CD14-positive monocyte (primary cell): ENCODE results near the gene MAML3. TPM values are rescaled to one million over a fixed set of nuclear protein-coding genes. Genes with fewer than 3 reads are reported as not detected.

Experiments
- DNase-seq, 3 donors: peaks; one replicate each; pipeline ENCODE4 v3.0.0-alpha.2; 2011 to 2022
- H2AFZ ChIP-seq: 2 replicates; pipeline ENCODE4 v1.6.0; 2012; ENCODE audit warnings: mild to moderate bottlenecking, low read depth, low read length, inconsistent platforms; ENCODE audit not compliant: insufficient read depth, poor library complexity, severe bottlenecking
- H3K27ac ChIP-seq, 2 donors: 1 replicate in 1 of 2; 2 replicates in 1 of 2; pipeline ENCODE4 v1.5.1; 2012 to 2013; ENCODE audit warnings: low read length in 2 of 2, control low read depth in 1 of 2, inconsistent platforms in 1 of 2, low read depth in 1 of 2, mild to moderate bottlenecking in 1 of 2
- H3K27me3 ChIP-seq, 2 donors: one replicate each; pipeline versions ENCODE4 v1.6.0 to v1.6.1; 2011 to 2013; ENCODE audit warnings: low read length in 2 of 2; ENCODE audit not compliant: control insufficient read depth in 2 of 2, insufficient read depth in 2 of 2
- H3K36me3 ChIP-seq, 2 donors: replicated peaks in 1 of 2; 1 replicate in 1 of 2; 2 replicates in 1 of 2; pipeline versions ENCODE4 v1.5.1 to v1.6.1; 2012 to 2013; ENCODE audit warnings: low read length in 2 of 2, control low read depth in 1 of 2, inconsistent platforms in 1 of 2, mild to moderate bottlenecking in 1 of 2; ENCODE audit not compliant: insufficient read depth in 2 of 2, control insufficient read depth in 1 of 2
- H3K4me1 ChIP-seq, 2 donors: 1 replicate in 1 of 2; 2 replicates in 1 of 2; pipeline versions ENCODE4 v1.5.1 to v1.6.1; 2012 to 2013; ENCODE audit warnings: low read length in 2 of 2, control low read depth in 1 of 2, inconsistent platforms in 1 of 2, mild to moderate bottlenecking in 1 of 2, moderate library complexity in 1 of 2; ENCODE audit not compliant: insufficient read depth in 2 of 2, control insufficient read depth in 1 of 2
- H3K4me2 ChIP-seq: replicated peaks from 2 replicates; pipeline ENCODE3; 2012; ENCODE audit warnings: low read length, moderate library complexity, mild to moderate bottlenecking; ENCODE audit not compliant: poor library complexity, severe bottlenecking; ENCODE audit errors: extremely low read depth
- H3K4me3 ChIP-seq, 3 experiments: fragments of 200-600 bp in 1 of 3; sonication (generic) in 1 of 3; replicated peaks in 1 of 3; 1 replicate in 2 of 3; 2 replicates in 1 of 3; pipeline ENCODE4 v1.5.1; 2011 to 2013; ENCODE audit warnings: low read length in 3 of 3, mild to moderate bottlenecking in 3 of 3, control low read depth in 2 of 3, low read depth in 2 of 3, inconsistent platforms in 1 of 3, moderate library complexity in 1 of 3
- H3K79me2 ChIP-seq: 2 replicates; pipeline ENCODE4 v1.6.0; 2012; ENCODE audit warnings: mild to moderate bottlenecking, control low read depth, inconsistent platforms, low read length, moderate library complexity; ENCODE audit not compliant: insufficient read depth
- H3K9ac ChIP-seq: 2 replicates; pipeline ENCODE4 v1.6.0; 2017; ENCODE audit warnings: low read length, mild to moderate bottlenecking; ENCODE audit not compliant: insufficient read depth, poor library complexity, severe bottlenecking
- H3K9me3 ChIP-seq, 2 donors: replicated peaks in 1 of 2; 1 replicate in 1 of 2; 2 replicates in 1 of 2; pipeline versions ENCODE4 v1.5.1 to v1.6.1; 2012 to 2013; ENCODE audit warnings: low read length in 2 of 2, control low read depth in 1 of 2; ENCODE audit not compliant: control insufficient read depth in 1 of 2, insufficient read depth in 1 of 2
- H4K20me1 ChIP-seq: 2 replicates; pipeline ENCODE4 v1.6.0; 2012; ENCODE audit warnings: mild to moderate bottlenecking, low read length, control low read depth, moderate library complexity; ENCODE audit not compliant: insufficient read depth
- H3K27ac Mint-ChIP-seq, 7 donors: one replicate each; pipeline ENCODE4 v1.8.0; 2020; ENCODE audit warnings: mild to moderate bottlenecking in 7 of 7, mixed read lengths in 7 of 7, moderate library complexity in 6 of 7, inconsistent platforms in 2 of 7
- H3K27me3 Mint-ChIP-seq, 3 donors: one replicate each; pipeline ENCODE4 v1.8.0; 2021 to 2022; ENCODE audit warnings: low read depth in 3 of 3, mild to moderate bottlenecking in 3 of 3, mixed read lengths in 3 of 3, moderate library complexity in 3 of 3, inconsistent platforms in 1 of 3
- H3K36me3 Mint-ChIP-seq, 2 donors: one replicate each; pipeline ENCODE4 v1.8.0; 2020; ENCODE audit warnings: mixed read lengths in 2 of 2, inconsistent platforms in 1 of 2, mild to moderate bottlenecking in 1 of 2
- H3K4me1 Mint-ChIP-seq: one replicate; pipeline ENCODE4 v1.8.0; 2020; ENCODE audit warnings: mild to moderate bottlenecking, mixed read lengths
- H3K4me3 Mint-ChIP-seq, 2 donors: one replicate each; pipeline ENCODE4 v1.8.0; 2020; ENCODE audit warnings: mild to moderate bottlenecking in 2 of 2, mixed read lengths in 2 of 2, moderate library complexity in 1 of 2
- H3K9me3 Mint-ChIP-seq, 7 donors: one replicate each; pipeline ENCODE4 v1.8.0; 2020 to 2022; ENCODE audit warnings: mixed read lengths in 7 of 7, mild to moderate bottlenecking in 6 of 7, moderate library complexity in 6 of 7, inconsistent platforms in 2 of 7
- CTCF ChIP-seq: fragments of 200-600 bp; IDR thresholded peaks from one replicate; pipeline ENCODE4 v1.8.0; 2022; ENCODE audit warnings: antibody characterized with exemption, mild to moderate bottlenecking
- WGBS: methylation state at CpG from one replicate; pipeline ENCODE4 v1.1.5; 2013; ENCODE audit warnings: missing lambda C conversion rate; ENCODE audit not compliant: insufficient coverage; 5-methylcytosine and 5-hydroxymethylcytosine counted together
- intact Hi-C, 2 donors: fragments of 100-400 bp; cut with micrococcal nuclease; formaldehyde crosslinking; loops; one replicate each; pipeline versions ENCODE4 v1.15.0 to v1.15.1; 2023
- polyA plus RNA-seq, 3 donors: library from polyadenylated mRNA; depleted of rRNA in 1 of 3; unstranded in 2 of 3; stranded (reverse) in 1 of 3; fragments of 300-500 nt in 2 of 3; fragments of >200 nt in 1 of 3; fragmentation: Illumina TruSeq in 2 of 3; gene quantifications; 1 replicate in 2 of 3; 2 replicates in 1 of 3; pipeline ENCODE4 v1.2.3, GENCODE V29; 2012 to 2021

Gene MAML3
- polyA plus RNA-seq, 3 donors = 1.5 to 6.5 (median 2.3) TPM

- Histone ChIP-seq H3K79me2 (no peaks in the 10 kb centered on the region), H4K20me1 (peaks cover 8% of the 10 kb centered on the region), H3K9ac (no peak overlapping the region), H3K27me3 (no peaks in the 10 kb centered on the region), H2AFZ (no peak overlapping the region), H3K9me3 (no peaks in the 10 kb centered on the region), H3K4me2 (no peak overlapping the region), H3K36me3 (peaks cover 0 to 10% of the 10 kb centered on the region in 2 donors), H3K4me3 (no peak overlapping the region), H3K4me1 (peaks cover 18 to 19% of the 10 kb centered on the region in 2 donors), H3K27ac (no peak overlapping the region)
- no peaks in the 10 kb centered on the region for H3K27me3 Mint-ChIP-seq
- no CpG with 5 or more reads among the region's 9 CpGs for WGBS
- no peak overlapping the region for H3K4me3 Mint-ChIP-seq
- H3K27ac Mint-ChIP-seq = no peak overlapping the region
- DNase-seq = no peak
- H3K4me1 Mint-ChIP-seq = peaks cover 20% of the 10 kb centered on the region
- H3K36me3 Mint-ChIP-seq = peaks cover 12 to 28% of the 10 kb centered on the region in 2 donors
- TF ChIP-seq CTCF = no peak
- peaks cover 0 to 4% (median 2%) of the 10 kb centered on the region in 7 donors for H3K9me3 Mint-ChIP-seq
- intact Hi-C loops = no loop called here
Measured at GRCh38 chr4:139824882-139825522, 329.0 kb downstream of the MAML3 start.

- H3K4me3 ChIP-seq = no peak overlapping the region
- H3K4me3 Mint-ChIP-seq = no peak overlapping the region
- peaks cover 10% of the 10 kb centered on the region for H3K4me1 Mint-ChIP-seq
- no peak overlapping the region for H2AFZ ChIP-seq
- no peak overlapping the region for H3K27ac Mint-ChIP-seq
- peaks cover 0 to 2% (median under 1%) of the 10 kb centered on the region in 7 donors for H3K9me3 Mint-ChIP-seq
- no peaks in the 10 kb centered on the region for H3K27me3 ChIP-seq
- H3K9ac ChIP-seq = no peak overlapping the region
- no peak for DNase-seq
- peaks cover 3% of the 10 kb centered on the region for H4K20me1 ChIP-seq
- intact Hi-C loops = no loop called here
- no peak overlapping the region for H3K27ac ChIP-seq
- peaks cover 0 to 10% of the 10 kb centered on the region in 2 donors for H3K36me3 ChIP-seq
- no peaks in the 10 kb centered on the region for H3K79me2 ChIP-seq
- H3K4me1 ChIP-seq = peaks cover 6% of the 10 kb centered on the region in 2 donors
- H3K4me2 ChIP-seq = no peak overlapping the region
- peaks cover 14 to 28% of the 10 kb centered on the region in 2 donors for H3K36me3 Mint-ChIP-seq
- H3K9me3 ChIP-seq = no peaks in the 10 kb centered on the region
- TF ChIP-seq CTCF = no peak
- H3K27me3 Mint-ChIP-seq = no peaks in the 10 kb centered on the region
- no CpG with 5 or more reads among the region's 5 CpGs for WGBS
Measured at GRCh38 chr4:139823746-139824145, 330.2 kb downstream of the MAML3 start.
